Measurements from ENCODE around the gene ERBIN. TPM values are rescaled to one million over a fixed set of nuclear protein-coding genes. Genes with fewer than 3 reads are reported as not detected.
"Not testable (repeated sequence)": the region's sequence is repeated elsewhere in the genome, so short reads cannot be mapped to it uniquely, and the experiment has no call there.

The ERBIN gene
- total and polyA plus RNA-seq, 9 of the 15 experiments (the other 6 are each of a cell fraction or from before 2014, with no cell fraction given) = 11.9 to 72.8 (median 41.7) TPM

- FAIRE-seq; H3K4me3 ChIP-seq; in situ Hi-C loops (cut with MboI); H3K27me3 ChIP-seq (ENCODE audit: control insufficient read depth in 2 of 2, insufficient read depth in 2 of 2, low read length in 2 of 2); H3K9ac ChIP-seq (ENCODE audit: insufficient read depth in 1 of 2, low read depth in 2 of 2, low read length in 2 of 2); DNase-seq (ENCODE audit: extremely low read depth in 1 of 4, low spot score in 3 of 4); H3K9me1 ChIP-seq (ENCODE audit: control insufficient read depth, insufficient read depth, low read length); H3K4me1 ChIP-seq (replicated peaks in 1 of 2; ENCODE audit: control insufficient read depth in 2 of 2, insufficient read depth in 2 of 2, low read length in 2 of 2); H3K9me3 ChIP-seq (replicated peaks; ENCODE audit: control insufficient read depth, insufficient read depth, low read depth, low read length); H4K20me1 ChIP-seq (replicated peaks; ENCODE audit: control insufficient read depth, insufficient read depth, low read length); ATAC-seq; intact Hi-C loops (cut with micrococcal nuclease); H3K4me2 ChIP-seq (ENCODE audit: insufficient read depth, low read length); BruUV-seq (replicated peaks); CTCF ChIA-PET (ENCODE audit: low intra/inter-chr PET ratio); H3K36me3 ChIP-seq (ENCODE audit: control insufficient read depth, insufficient read depth, low read length); H3K79me2 ChIP-seq (ENCODE audit: control insufficient read depth, insufficient read depth, low read length); H2AFZ ChIP-seq (ENCODE audit: low read depth, low read length); H3K27ac ChIP-seq (ENCODE audit: extremely low read depth, low read depth, low read length): not testable (repeated sequence)
- TF ChIP-seq ZNF121 (CRISPR knock-in tag; conservative IDR thresholded peaks at IDR 0.05) = peak; percentile 66
- POLR2A ChIA-PET = interaction anchor here (1.1 kb wide), 1 partner anchor 18 kb away, joined by 9 read pairs; no protein-coding TSS in a partner anchor
- 0% methylated on average over 1 of the region's 2 CpGs for WGBS (ENCODE audit: insufficient coverage, low coverage, missing lambda C conversion rate)
Measured at GRCh38 chr5:65892024-65892423, 34.4 kb upstream of the ERBIN start.

- BruUV-seq (replicated peaks) = no TSS peak
- no peak overlapping the region for H3K9ac ChIP-seq (ENCODE audit: insufficient read depth in 1 of 2, low read depth in 2 of 2, low read length in 2 of 2)
- no peaks in the 10 kb centered on the region for H4K20me1 ChIP-seq (replicated peaks; ENCODE audit: control insufficient read depth, insufficient read depth, low read length)
- in situ Hi-C loops (cut with MboI) (no loop called here), intact Hi-C loops (cut with micrococcal nuclease) (no loop called here)
- ChIA-PET CTCF (ENCODE audit: low intra/inter-chr PET ratio) (no interaction called here), POLR2A (no interaction called here)
- H3K9me1 ChIP-seq (ENCODE audit: control insufficient read depth, insufficient read depth, low read length) = no peaks in the 10 kb centered on the region
- no peak for ATAC-seq
- no peak overlapping the region for H2AFZ ChIP-seq (ENCODE audit: low read depth, low read length)
- no peaks in the 10 kb centered on the region for H3K79me2 ChIP-seq (ENCODE audit: control insufficient read depth, insufficient read depth, low read length)
- no peaks in the 10 kb centered on the region for H3K9me3 ChIP-seq (replicated peaks; ENCODE audit: control insufficient read depth, insufficient read depth, low read depth, low read length)
- TF ChIP-seq EHMT2 (IDR thresholded peaks at IDR 0.05) = no peak
- peaks cover 0 to 3% of the 10 kb centered on the region in 2 experiments; a peak in 2 of 5 replicates for H3K4me1 ChIP-seq (replicated peaks in 1 of 2; ENCODE audit: control insufficient read depth in 2 of 2, insufficient read depth in 2 of 2, low read length in 2 of 2)
- no peaks in the 10 kb centered on the region for H3K36me3 ChIP-seq (ENCODE audit: control insufficient read depth, insufficient read depth, low read length)
- no peak for DNase-seq (ENCODE audit: extremely low read depth in 1 of 4, low spot score in 3 of 4)
- H3K4me2 ChIP-seq (ENCODE audit: insufficient read depth, low read length) = no peak overlapping the region
- 7% methylated on average over 1 of the region's 1 CpG for WGBS (ENCODE audit: insufficient coverage, low coverage, missing lambda C conversion rate)
- FAIRE-seq = no peak
- no peak overlapping the region for H3K4me3 ChIP-seq
- no peak overlapping the region for H3K27ac ChIP-seq (ENCODE audit: extremely low read depth, low read depth, low read length)
- H3K27me3 ChIP-seq (ENCODE audit: control insufficient read depth in 2 of 2, insufficient read depth in 2 of 2, low read length in 2 of 2) = peaks cover 4 to 5% of the 10 kb centered on the region in 2 experiments; a peak in 3 of 5 replicates
Measured at GRCh38 chr5:65892801-65893200, 33.6 kb upstream of the ERBIN start.

Data from K562 (cell line).